GM10266 (cell line): ENCODE data around the gene UBE2M.

Source experiments
- DNase-seq: peaks from one replicate; pipeline ENCODE4 v3.0.0; 2012; ENCODE audit errors: extremely low spot score
- TF ChIP-seq, protein P1 (sequence below): IDR thresholded peaks from 2 replicates; pipeline ENCODE4 v1.5.1; 2012; ENCODE audit warnings: mild to moderate bottlenecking, low read depth; ENCODE audit not compliant: control insufficient read depth, insufficient read depth; ENCODE audit errors: missing control alignments

Gene UBE2M

DNA sequence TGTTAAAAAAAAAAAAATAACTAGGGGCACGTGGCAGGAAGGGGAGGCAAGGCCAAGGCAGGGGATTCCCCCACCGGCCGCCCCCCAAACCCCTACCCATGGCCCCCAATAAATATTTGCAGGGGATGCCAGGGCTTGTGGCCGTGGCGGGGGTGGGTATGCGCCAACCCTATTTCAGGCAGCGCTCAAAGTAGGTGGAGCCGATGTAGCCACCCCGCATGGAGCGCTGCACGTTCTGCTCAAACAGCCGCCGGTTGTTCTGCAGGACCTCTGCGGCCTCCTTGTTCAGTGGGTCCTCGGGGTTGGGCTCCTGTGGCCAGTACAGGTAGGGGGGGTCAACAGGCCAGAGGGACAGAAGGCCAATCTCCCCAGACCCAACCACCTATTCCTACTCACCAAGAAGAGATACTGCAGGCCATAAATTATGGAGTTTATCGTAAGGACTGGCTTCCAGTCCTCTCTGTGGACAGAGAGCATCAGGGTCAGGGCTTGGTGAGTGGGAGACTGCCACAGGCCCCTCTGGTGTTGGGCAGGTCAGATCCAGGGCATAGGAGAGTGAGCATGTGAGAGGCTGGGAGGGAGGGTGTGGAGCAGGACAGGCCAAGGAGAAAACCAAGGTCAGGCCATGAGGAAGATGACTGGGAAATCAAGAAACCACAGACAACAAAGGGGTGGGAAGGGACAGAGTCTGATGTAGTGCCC is 2.3 kb downstream of the UBE2M start:
- DNase-seq = no peak
- TF ChIP-seq, protein P1, sequence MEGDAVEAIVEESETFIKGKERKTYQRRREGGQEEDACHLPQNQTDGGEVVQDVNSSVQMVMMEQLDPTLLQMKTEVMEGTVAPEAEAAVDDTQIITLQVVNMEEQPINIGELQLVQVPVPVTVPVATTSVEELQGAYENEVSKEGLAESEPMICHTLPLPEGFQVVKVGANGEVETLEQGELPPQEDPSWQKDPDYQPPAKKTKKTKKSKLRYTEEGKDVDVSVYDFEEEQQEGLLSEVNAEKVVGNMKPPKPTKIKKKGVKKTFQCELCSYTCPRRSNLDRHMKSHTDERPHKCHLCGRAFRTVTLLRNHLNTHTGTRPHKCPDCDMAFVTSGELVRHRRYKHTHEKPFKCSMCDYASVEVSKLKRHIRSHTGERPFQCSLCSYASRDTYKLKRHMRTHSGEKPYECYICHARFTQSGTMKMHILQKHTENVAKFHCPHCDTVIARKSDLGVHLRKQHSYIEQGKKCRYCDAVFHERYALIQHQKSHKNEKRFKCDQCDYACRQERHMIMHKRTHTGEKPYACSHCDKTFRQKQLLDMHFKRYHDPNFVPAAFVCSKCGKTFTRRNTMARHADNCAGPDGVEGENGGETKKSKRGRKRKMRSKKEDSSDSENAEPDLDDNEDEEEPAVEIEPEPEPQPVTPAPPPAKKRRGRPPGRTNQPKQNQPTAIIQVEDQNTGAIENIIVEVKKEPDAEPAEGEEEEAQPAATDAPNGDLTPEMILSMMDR = no peak

- no peak for DNase-seq
- TF ChIP-seq, protein P1 = no peak
Observed at GRCh38 chr19:58555369-58555885, 3.0 kb downstream of the UBE2M start.

GRCh38 chr19:58554494-58555368 is 3.7 kb downstream of the UBE2M start, which contains the start of gene CHMP2A:
Gene CHMP2A, minus strand, starts transcription at chr19:58555105. Its CDS starts 893 bp downstream, at chr19:58554212.
- TF ChIP-seq, protein P1 = no peak
- DNase-seq = peak; percentile 94

DNA sequence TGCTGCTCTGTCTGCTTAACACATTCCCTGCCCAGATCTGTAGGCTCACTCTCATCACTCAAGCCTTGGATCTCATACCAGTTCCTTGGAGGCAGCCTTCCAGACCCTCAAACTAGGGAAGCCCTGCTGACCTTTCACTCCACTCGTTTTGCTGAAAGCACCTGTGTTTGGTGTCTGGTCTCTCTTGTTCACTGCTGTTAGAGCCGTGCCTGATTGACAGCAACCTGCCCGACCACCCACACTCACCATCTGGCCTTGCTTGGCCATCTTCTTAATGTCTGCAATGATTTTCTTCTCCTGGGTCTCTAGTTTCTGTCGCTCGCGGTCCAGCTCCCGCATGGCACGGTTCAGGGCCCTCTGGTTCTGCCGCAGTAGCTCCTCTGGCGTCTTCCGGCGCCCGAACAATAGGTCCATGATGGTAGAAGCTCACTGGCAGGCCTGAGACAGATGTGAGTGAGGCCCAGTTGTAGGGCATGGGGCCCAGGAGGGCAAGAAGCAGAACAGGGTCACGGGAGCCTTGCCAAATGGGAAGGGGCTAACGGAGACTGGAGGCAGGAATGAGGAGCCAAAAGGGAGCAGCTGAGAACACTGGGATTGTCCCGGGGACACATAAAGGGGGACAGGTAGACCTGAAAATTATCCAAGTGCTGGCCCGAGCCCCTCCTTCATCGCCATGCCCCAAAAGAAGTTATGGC is 4.5 kb downstream of the UBE2M start:
- TF ChIP-seq, protein P1 = no peak
- no peak for DNase-seq

DNA sequence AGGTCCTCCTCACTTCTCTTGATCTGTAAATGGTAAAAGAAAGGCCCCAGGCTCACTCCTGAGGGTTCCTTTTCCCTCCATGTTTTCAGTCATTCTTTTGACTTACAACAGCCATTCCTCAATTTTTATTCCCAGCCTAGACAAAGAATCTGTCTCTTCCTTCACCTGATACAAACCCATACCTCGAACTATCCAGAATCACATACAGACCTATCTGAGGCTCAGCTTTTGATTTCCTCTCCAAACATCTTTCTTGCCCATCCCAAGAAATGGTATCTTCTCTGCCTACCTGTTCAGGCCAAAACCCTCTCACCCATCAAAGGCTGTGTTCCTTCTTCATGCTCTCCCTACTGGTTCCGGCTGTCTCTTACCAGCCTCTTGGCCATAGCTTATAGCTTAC is 5.8 kb downstream of the UBE2M start:
- TF ChIP-seq, protein P1 = no peak
- no peak for DNase-seq

- TF ChIP-seq, protein P1 = no peak
- DNase-seq = no peak
Observed at GRCh38 chr19:58551577-58552471, 6.6 kb downstream of the UBE2M start.
